ENCODE results near the gene SLC34A2.

DNA sequence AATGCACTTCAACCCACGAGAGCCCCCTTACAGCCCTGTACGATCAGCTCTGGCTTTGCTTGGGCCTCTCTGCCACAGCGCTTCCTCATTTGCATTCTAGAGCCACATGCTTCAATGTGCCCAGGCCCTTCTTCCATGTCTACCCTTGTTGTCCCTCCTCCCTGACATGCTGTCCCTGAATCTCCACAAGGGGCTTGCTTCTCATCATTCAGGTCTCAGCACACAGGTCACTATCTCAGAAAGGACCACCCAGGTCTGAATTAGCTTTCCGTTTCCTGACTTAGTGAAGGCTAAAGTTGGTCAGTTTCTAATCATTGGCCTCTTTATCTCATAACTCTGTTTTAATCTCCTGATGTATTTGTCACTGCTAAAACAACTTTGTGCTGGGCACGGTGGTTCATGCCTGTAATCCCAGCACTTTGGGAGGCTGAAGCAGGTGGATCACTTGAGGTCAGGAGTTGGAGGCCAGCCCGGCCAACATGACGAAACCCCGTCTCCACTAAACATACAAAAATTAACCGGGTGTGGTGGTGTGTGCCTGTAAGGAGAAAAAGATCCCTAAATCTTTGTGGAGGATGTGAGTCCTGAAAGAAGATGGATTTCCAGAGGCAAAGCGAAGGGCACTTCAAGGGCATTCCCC, 17.9 kb upstream of the SLC34A2 start:
- TF ChIP-seq, protein P1, sequence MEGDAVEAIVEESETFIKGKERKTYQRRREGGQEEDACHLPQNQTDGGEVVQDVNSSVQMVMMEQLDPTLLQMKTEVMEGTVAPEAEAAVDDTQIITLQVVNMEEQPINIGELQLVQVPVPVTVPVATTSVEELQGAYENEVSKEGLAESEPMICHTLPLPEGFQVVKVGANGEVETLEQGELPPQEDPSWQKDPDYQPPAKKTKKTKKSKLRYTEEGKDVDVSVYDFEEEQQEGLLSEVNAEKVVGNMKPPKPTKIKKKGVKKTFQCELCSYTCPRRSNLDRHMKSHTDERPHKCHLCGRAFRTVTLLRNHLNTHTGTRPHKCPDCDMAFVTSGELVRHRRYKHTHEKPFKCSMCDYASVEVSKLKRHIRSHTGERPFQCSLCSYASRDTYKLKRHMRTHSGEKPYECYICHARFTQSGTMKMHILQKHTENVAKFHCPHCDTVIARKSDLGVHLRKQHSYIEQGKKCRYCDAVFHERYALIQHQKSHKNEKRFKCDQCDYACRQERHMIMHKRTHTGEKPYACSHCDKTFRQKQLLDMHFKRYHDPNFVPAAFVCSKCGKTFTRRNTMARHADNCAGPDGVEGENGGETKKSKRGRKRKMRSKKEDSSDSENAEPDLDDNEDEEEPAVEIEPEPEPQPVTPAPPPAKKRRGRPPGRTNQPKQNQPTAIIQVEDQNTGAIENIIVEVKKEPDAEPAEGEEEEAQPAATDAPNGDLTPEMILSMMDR (IDR thresholded peaks at IDR 0.05) = no peak
- TF ChIP-seq POLR2A (IDR thresholded peaks at IDR 0.05) = no peak
